HepG2 (cell line): Measurements from ENCODE around the gene DNAJB2. TPM values are rescaled to one million over a fixed set of nuclear protein-coding genes. Genes with fewer than 3 reads are reported as not detected.

Source experiments
- DDIT3 ChIP-seq: sonication (generic); formaldehyde crosslinking; IDR thresholded peaks from 2 replicates; pipeline ENCODE4 v1.4.0; 2020; ENCODE audit warnings: mild to moderate bottlenecking, missing genetic modification reagents
- HBP1 ChIP-seq: IDR thresholded peaks from 2 replicates; pipeline ENCODE4 v1.6.1; 2016; ENCODE audit warnings: low read depth, control low read depth
- HNF1A ChIP-seq, 2 experiments: sonication (generic) in 1 of 2; formaldehyde crosslinking in 1 of 2; IDR thresholded peaks; 2 replicates each; pipeline versions ENCODE4 v1.4.0 to v1.6.1; 2016 to 2020; ENCODE audit warnings: borderline replicate concordance in 1 of 2, low read depth in 1 of 2, mild to moderate bottlenecking in 1 of 2, missing genetic modification reagents in 1 of 2
- NFE2 ChIP-seq: sonication (generic); formaldehyde crosslinking; IDR thresholded peaks from 2 replicates; pipeline ENCODE4 v1.4.0; 2020; ENCODE audit warnings: missing genetic modification reagents
- NR1H2 ChIP-seq: sonication (generic); formaldehyde crosslinking; IDR thresholded peaks from 2 replicates; pipeline ENCODE4 v1.8.1; 2022; ENCODE audit warnings: low read depth, missing genetic modification reagents, borderline replicate concordance
- POLR2AphosphoS5 ChIP-seq: IDR thresholded peaks from 2 replicates; pipeline ENCODE4 v1.6.1; 2012; ENCODE audit warnings: low read depth, low read length
- RFX3 ChIP-seq: IDR thresholded peaks from 2 replicates; pipeline ENCODE4 v1.6.1; 2016; ENCODE audit warnings: missing biosample characterization, missing genetic modification reagents
- RXRB ChIP-seq: IDR thresholded peaks from 2 replicates; pipeline ENCODE4 v1.6.1; 2016; ENCODE audit warnings: borderline replicate concordance, missing genetic modification reagents, missing compliant biosample characterization
- SMAD3 ChIP-seq: sonication (generic); formaldehyde crosslinking; IDR thresholded peaks from 2 replicates; pipeline ENCODE4 v1.4.0; 2020; ENCODE audit warnings: missing genetic modification reagents
- SP2 ChIP-seq: sonication (generic); formaldehyde crosslinking; IDR thresholded peaks from 2 replicates; pipeline ENCODE4 v1.5.1; 2020; ENCODE audit warnings: mild to moderate bottlenecking, missing genetic modification reagents
- THAP11 ChIP-seq: IDR thresholded peaks from 2 replicates; pipeline ENCODE4 v1.6.1; 2016; ENCODE audit warnings: missing biosample characterization, missing genetic modification reagents
- ZNF225 ChIP-seq: sonication (generic); formaldehyde crosslinking; IDR thresholded peaks from 2 replicates; pipeline ENCODE4 v1.4.0; 2020; ENCODE audit warnings: mild to moderate bottlenecking, missing genetic modification reagents
- ZNF234 ChIP-seq: sonication (generic); formaldehyde crosslinking; conservative IDR thresholded peaks from 2 replicates; pipeline ENCODE4 v1.5.1; 2020; ENCODE audit warnings: mild to moderate bottlenecking, missing genetic modification reagents
- ZNF318 ChIP-seq: sonication (generic); formaldehyde crosslinking; IDR thresholded peaks from 2 replicates; pipeline ENCODE4 v1.4.0; 2020; ENCODE audit warnings: mild to moderate bottlenecking, missing genetic modification reagents
- ZNF567 ChIP-seq: sonication (generic); formaldehyde crosslinking; IDR thresholded peaks from 2 replicates; pipeline ENCODE4 v1.8.1; 2023; ENCODE audit warnings: mild to moderate bottlenecking, missing genetic modification reagents, borderline replicate concordance
- polyA plus RNA-seq, 8 experiments: library from polyadenylated mRNA; depleted of rRNA in 3 of 8; stranded (reverse) in 7 of 8; unstranded in 1 of 8; fragments of >200 nt; fragmentation: Illumina TruSeq in 4 of 8; extraction: Trizol in 4 of 8; gene quantifications; 2 replicates each; pipeline versions ENCODE4 v1.2.1 to v1.2.3, GENCODE V29; 2011 to 2016; ENCODE audit warnings: low read depth in 4 of 8, missing spikeins in 1 of 8, mixed read lengths in 1 of 8; ENCODE audit not compliant: insufficient read depth in 1 of 8
- total RNA-seq, 5 experiments: library from RNA; depleted of rRNA; stranded (reverse); fragments of >200 nt; fragmentation: Illumina TruSeq; extraction: Trizol; gene quantifications; 2 replicates each; pipeline ENCODE4 v1.2.3, GENCODE V29; 2016; ENCODE audit warnings: low read depth in 1 of 5

Gene DNAJB2
- total and polyA plus RNA-seq, 2 of the 13 experiments (the other 11 are each of a cell fraction or from before 2014, with no cell fraction given), result 21.3 to 31.1 TPM

- TF ChIP-seq HNF1A (IDR thresholded peaks at IDR 0.05; ENCODE audit: low read depth), result no peak
- no peak for TF ChIP-seq HNF1A (CRISPR knock-in tag; IDR thresholded peaks at IDR 0.05; ENCODE audit: borderline replicate concordance)
- TF ChIP-seq RXRB, result no peak
- TF ChIP-seq DDIT3 (CRISPR knock-in tag), result no peak
- TF ChIP-seq THAP11 (CRISPR knock-in tag), result 0 out of 2 replicates have a peak, but pooled peaks have one; percentile 19
- TF ChIP-seq ZNF318 (CRISPR knock-in tag), result 0 out of 2 replicates have a peak, but pooled peaks have one; percentile 2
- 0 out of 2 replicates have a peak, but pooled peaks have one; percentile 32 for TF ChIP-seq HBP1 (CRISPR knock-in tag)
- TF ChIP-seq SMAD3 (CRISPR knock-in tag), result no peak
- TF ChIP-seq SP2 (CRISPR knock-in tag), result peak; percentile 37; the same call in 1 of the 2 replicates
- no peak for TF ChIP-seq RFX3 (CRISPR knock-in tag)
- 0 out of 2 replicates have a peak, but pooled peaks have one; percentile 48 for TF ChIP-seq ZNF567 (CRISPR knock-in tag)
- TF ChIP-seq NFE2, result no peak
- no peak for TF ChIP-seq ZNF225
- TF ChIP-seq ZNF234 (CRISPR knock-in tag), result no peak
- TF ChIP-seq POLR2AphosphoS5, result no peak
- no peak for TF ChIP-seq NR1H2 (CRISPR knock-in tag)
These were observed 19.7 kb downstream of the DNAJB2 start (continued) for GRCh38 chr2:219298759-219299371.
